GM18508 (cell line): ENCODE results near the gene MGAT4C.

ENCODE experiments used
- ATAC-seq: cut with Tn5 transposase; IDR thresholded peaks from one replicate; pipeline ENCODE4 v1.9.1; 2021; ENCODE audit warnings: moderate number of reproducible peaks; ENCODE audit not compliant: insufficient read depth, unreplicated experiment

MGAT4C gene

GRCh38 chr12:85996280-85996679 is 259.9 kb downstream of the MGAT4C start:
- ATAC-seq, result no peak

GRCh38 chr12:85993746-85994145 is 262.4 kb downstream of the MGAT4C start:
- ATAC-seq, result no peak

GRCh38 chr12:85985996-85986395 is 270.2 kb downstream of the MGAT4C start:
- ATAC-seq, result no peak

- ATAC-seq, result no peak
These were observed 272.6 kb downstream of the MGAT4C start for GRCh38 chr12:85983601-85984000.

GRCh38 chr12:85979641-85980040 is 276.6 kb downstream of the MGAT4C start:
- no peak for ATAC-seq

- no peak for ATAC-seq
These were observed 280.5 kb downstream of the MGAT4C start for GRCh38 chr12:85975716-85976115.

- no peak for ATAC-seq
These were observed 284.4 kb downstream of the MGAT4C start for GRCh38 chr12:85971800-85972199.

- ATAC-seq, result no peak
These were observed 287.6 kb downstream of the MGAT4C start for GRCh38 chr12:85968606-85969005.

- ATAC-seq, result no peak
These were observed 292.9 kb downstream of the MGAT4C start for GRCh38 chr12:85963326-85963725.

GRCh38 chr12:85956081-85956480 is 300.1 kb downstream of the MGAT4C start:
- ATAC-seq, result no peak

- no peak for ATAC-seq
These were observed 301.1 kb downstream of the MGAT4C start for GRCh38 chr12:85955127-85955526.

GRCh38 chr12:85951823-85952222 is 304.4 kb downstream of the MGAT4C start:
- ATAC-seq, result no peak

GRCh38 chr12:85949253-85949652 is 306.9 kb downstream of the MGAT4C start:
- ATAC-seq, result no peak

- no peak for ATAC-seq
These were observed 307.9 kb downstream of the MGAT4C start for GRCh38 chr12:85948340-85948739.

GRCh38 chr12:85947286-85947685 is 308.9 kb downstream of the MGAT4C start:
- ATAC-seq, result no peak

- ATAC-seq, result no peak
These were observed 309.8 kb downstream of the MGAT4C start for GRCh38 chr12:85946375-85946774.

GRCh38 chr12:85927166-85927565 is 329.0 kb downstream of the MGAT4C start:
- no peak for ATAC-seq

- ATAC-seq, result no peak
These were observed 332.3 kb downstream of the MGAT4C start for GRCh38 chr12:85923767-85924331.

- peak; percentile 51 for ATAC-seq
These were observed 335.8 kb downstream of the MGAT4C start for GRCh38 chr12:85920324-85920947.
